Activated CD4-positive, alpha-beta memory T cell treated with anti-CD3 and anti-CD28 coated beads, Interleukin-2, amount 10 ng/mL, durations not matched to agents 7 days and 5 days (primary cell): Measurements from ENCODE around the gene LHX1. TPM values are rescaled to one million over a fixed set of nuclear protein-coding genes. Genes with fewer than 3 reads are reported as not detected.

ENCODE experiments used
- CTCF ChIA-PET: fragments of 350-600 bp; sonication (Branson Sonifier 250); formaldehyde crosslinking; loops from one replicate; lab custom pipeline; 2021; ENCODE audit warnings: antibody characterized with exemption, inconsistent platforms; lab: Charles Lee
- POLR2A ChIA-PET: fragments of 350-600 bp; sonication (Branson Sonifier 250); formaldehyde crosslinking; loops from one replicate; lab custom pipeline; 2021; ENCODE audit warnings: antibody characterized with exemption; lab: Charles Lee
- DNase-seq: peaks from one replicate; pipeline ENCODE4 v3.0.0-alpha.2; 2020
- H3K27ac Mint-ChIP-seq: one replicate; pipeline ENCODE4 v1.8.0; 2021; ENCODE audit warnings: mild to moderate bottlenecking, mixed read lengths
- H3K27me3 Mint-ChIP-seq: one replicate; pipeline ENCODE4 v1.8.0; 2021; ENCODE audit warnings: mixed read lengths
- H3K36me3 Mint-ChIP-seq: one replicate; pipeline ENCODE4 v1.8.0; 2021; ENCODE audit warnings: low read depth, mixed read lengths
- H3K4me1 Mint-ChIP-seq: one replicate; pipeline ENCODE4 v1.8.0; 2021; ENCODE audit warnings: mixed read lengths
- H3K4me3 Mint-ChIP-seq: one replicate; pipeline ENCODE4 v1.8.0; 2021; ENCODE audit warnings: mild to moderate bottlenecking, mixed read lengths
- H3K9me3 Mint-ChIP-seq: one replicate; pipeline ENCODE4 v1.8.0; 2021; ENCODE audit warnings: mixed read lengths
- total RNA-seq, 2 experiments: library from RNA; stranded (reverse); gene quantifications; one replicate each; pipeline ENCODE4 v1.2.3, GENCODE V29; 2021

LHX1 gene
- total RNA-seq, 2 experiments from 2014 or later, result 0.18 TPM

DNA sequence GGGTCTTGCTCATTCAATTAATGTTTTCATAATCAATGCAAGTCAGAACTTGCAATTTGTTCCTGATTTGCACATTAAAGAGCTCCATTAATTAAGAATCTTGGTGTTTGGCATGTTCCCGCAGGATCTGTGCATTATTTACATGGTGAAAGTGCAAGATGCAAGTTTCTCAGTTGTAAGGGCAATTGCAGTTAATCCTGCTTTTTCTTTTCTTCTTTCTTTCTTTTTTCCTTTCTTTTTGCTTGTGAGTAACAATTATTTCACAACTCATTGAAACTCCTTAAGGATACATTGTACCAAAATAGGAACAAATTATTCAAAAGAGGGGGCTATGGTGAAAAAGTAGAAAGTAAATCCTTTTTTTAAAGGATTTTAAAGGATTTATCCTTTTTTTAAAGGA, 35.6 kb downstream of the LHX1 start:
- POLR2A ChIA-PET, result no interaction called here
- Mint-ChIP-seq H3K27me3 (no peaks in the 10 kb centered on the region), H3K27ac (no peak overlapping the region), H3K4me1 (peaks cover 15% of the 10 kb centered on the region), H3K4me3 (no peak overlapping the region), H3K9me3 (no peaks in the 10 kb centered on the region), H3K36me3 (peaks cover 33% of the 10 kb centered on the region)
- CTCF ChIA-PET, result interaction anchor here (1.3 kb wide), 1 partner anchor 347 kb away, joined by 3 read pairs; no protein-coding TSS in a partner anchor
- DNase-seq, result no peak

- peaks cover 17% of the 10 kb centered on the region for H3K36me3 Mint-ChIP-seq
- POLR2A ChIA-PET, result interaction anchor here (1.2 kb wide), 1 partner anchor 10 kb away, joined by 3 read pairs; no protein-coding TSS in a partner anchor
- no peaks in the 10 kb centered on the region for H3K9me3 Mint-ChIP-seq
- CTCF ChIA-PET, result no interaction called here
- no peaks in the 10 kb centered on the region for H3K27me3 Mint-ChIP-seq
- no peak overlapping the region for H3K4me3 Mint-ChIP-seq
- H3K27ac Mint-ChIP-seq, result no peak overlapping the region
- no peak for DNase-seq
- H3K4me1 Mint-ChIP-seq, result peaks cover 6% of the 10 kb centered on the region
Measured at GRCh38 chr17:36975922-36976515, 38.7 kb downstream of the LHX1 start.

- no peaks in the 10 kb centered on the region for H3K9me3 Mint-ChIP-seq
- no peak for DNase-seq
- H3K4me3 Mint-ChIP-seq, result no peak overlapping the region
- ChIA-PET CTCF (no interaction called here), POLR2A (interaction anchor here (1.2 kb wide), 1 partner anchor 9 kb away, joined by 3 read pairs; no protein-coding TSS in a partner anchor)
- no peaks in the 10 kb centered on the region for H3K27me3 Mint-ChIP-seq
- H3K27ac Mint-ChIP-seq, result no peak overlapping the region
- peaks cover 8% of the 10 kb centered on the region for H3K4me1 Mint-ChIP-seq
- peaks cover 18% of the 10 kb centered on the region for H3K36me3 Mint-ChIP-seq
Measured at GRCh38 chr17:36977066-36977465, 39.8 kb downstream of the LHX1 start.

- CTCF ChIA-PET, result no interaction called here
- no peak for DNase-seq
- Mint-ChIP-seq H3K4me3 (no peak overlapping the region), H3K36me3 (peaks cover 18% of the 10 kb centered on the region), H3K4me1 (peaks cover 8% of the 10 kb centered on the region), H3K27ac (no peak overlapping the region), H3K27me3 (no peaks in the 10 kb centered on the region), H3K9me3 (no peaks in the 10 kb centered on the region)
- POLR2A ChIA-PET, result no interaction called here
Measured at GRCh38 chr17:36977568-36977967, 40.3 kb downstream of the LHX1 start.

GRCh38 chr17:36978810-36979564, 41.7 kb downstream of the LHX1 start:
- ChIA-PET CTCF (no interaction called here), POLR2A (interaction anchor here (0.9 kb wide), 1 partner anchor 10 kb away, joined by 3 read pairs; no protein-coding TSS in a partner anchor)
- H3K27me3 Mint-ChIP-seq, result no peaks in the 10 kb centered on the region
- no peak overlapping the region for H3K27ac Mint-ChIP-seq
- H3K9me3 Mint-ChIP-seq, result no peaks in the 10 kb centered on the region
- H3K4me3 Mint-ChIP-seq, result no peak overlapping the region
- peaks cover 8% of the 10 kb centered on the region for H3K4me1 Mint-ChIP-seq
- no peak for DNase-seq
- H3K36me3 Mint-ChIP-seq, result peaks cover 17% of the 10 kb centered on the region

GRCh38 chr17:36979565-36979941, 42.3 kb downstream of the LHX1 start:
- H3K9me3 Mint-ChIP-seq, result no peaks in the 10 kb centered on the region
- no peak overlapping the region for H3K4me3 Mint-ChIP-seq
- CTCF ChIA-PET, result no interaction called here
- POLR2A ChIA-PET, result interaction anchor here (0.9 kb wide), 1 partner anchor 9 kb away, joined by 3 read pairs; no protein-coding TSS in a partner anchor
- H3K27ac Mint-ChIP-seq, result no peak overlapping the region
- H3K4me1 Mint-ChIP-seq, result peaks cover 8% of the 10 kb centered on the region
- H3K27me3 Mint-ChIP-seq, result no peaks in the 10 kb centered on the region
- DNase-seq, result no peak
- peaks cover 21% of the 10 kb centered on the region for H3K36me3 Mint-ChIP-seq

DNA sequence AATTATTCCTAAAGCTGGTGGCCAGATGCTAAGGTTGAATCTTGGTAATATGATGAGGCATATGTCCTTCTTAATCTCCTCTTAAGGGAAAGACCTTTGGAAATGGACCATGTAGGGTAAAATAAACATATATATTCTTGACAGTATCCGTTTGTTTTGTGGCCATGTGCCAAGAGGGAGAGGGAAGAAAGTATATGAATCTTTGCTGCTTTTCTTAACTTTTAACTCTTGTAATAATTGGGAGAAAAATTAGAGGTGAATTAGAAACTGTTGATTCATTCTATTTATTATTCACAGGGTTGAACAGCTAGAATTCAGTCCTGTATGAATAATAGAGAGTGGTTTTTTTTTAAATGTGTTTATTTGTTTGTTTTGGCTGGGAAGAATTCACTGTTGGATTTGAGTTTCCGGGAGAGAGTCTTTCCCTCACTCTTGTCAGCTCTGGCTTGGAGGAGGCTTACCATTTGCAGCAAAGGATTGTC, 43.0 kb downstream of the LHX1 start:
- peaks cover 8% of the 10 kb centered on the region for H3K4me1 Mint-ChIP-seq
- no peak for DNase-seq
- H3K9me3 Mint-ChIP-seq, result no peaks in the 10 kb centered on the region
- H3K27ac Mint-ChIP-seq, result no peak overlapping the region
- no peak overlapping the region for H3K4me3 Mint-ChIP-seq
- no peaks in the 10 kb centered on the region for H3K27me3 Mint-ChIP-seq
- ChIA-PET CTCF (interaction anchor here (0.7 to 1.4 kb wide), 2 partner anchors 259 to 424 kb away, joined by 3 to 7 read pairs; no protein-coding TSS in a partner anchor), POLR2A (interaction anchor here (0.9 kb wide), 1 partner anchor 8 kb away, joined by 3 read pairs; no protein-coding TSS in a partner anchor)
- peaks cover 19% of the 10 kb centered on the region for H3K36me3 Mint-ChIP-seq

DNA sequence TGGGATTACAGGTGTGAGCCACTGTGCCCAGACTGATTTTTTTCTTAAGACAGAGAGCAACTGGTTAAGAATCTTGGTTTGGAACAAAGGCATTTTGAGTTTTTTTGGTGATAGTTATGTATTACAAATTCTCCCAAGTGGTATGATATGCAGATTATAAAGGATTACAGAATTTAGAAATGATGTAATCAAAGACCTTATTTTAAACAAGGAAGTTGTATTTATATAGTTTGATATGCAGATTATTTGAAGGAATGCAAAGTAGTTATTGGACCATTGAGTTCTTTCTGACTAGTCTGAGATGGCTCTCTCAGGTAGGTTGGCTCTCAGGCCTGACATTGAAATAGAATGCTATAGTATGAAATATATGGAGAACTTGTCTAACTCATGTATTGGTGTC, 46.3 kb downstream of the LHX1 start:
- CTCF ChIA-PET, result no interaction called here
- no peak overlapping the region for H3K4me3 Mint-ChIP-seq
- H3K27ac Mint-ChIP-seq, result no peak overlapping the region
- H3K36me3 Mint-ChIP-seq, result peaks cover 37% of the 10 kb centered on the region
- H3K27me3 Mint-ChIP-seq, result no peaks in the 10 kb centered on the region
- peaks cover 3% of the 10 kb centered on the region for H3K4me1 Mint-ChIP-seq
- DNase-seq, result no peak
- H3K9me3 Mint-ChIP-seq, result no peaks in the 10 kb centered on the region
- POLR2A ChIA-PET, result no interaction called here

GRCh38 chr17:36989173-36989572, 51.9 kb downstream of the LHX1 start:
- Mint-ChIP-seq H3K27ac (no peak overlapping the region), H3K36me3 (peaks cover 52% of the 10 kb centered on the region), H3K27me3 (no peaks in the 10 kb centered on the region), H3K4me1 (no peaks in the 10 kb centered on the region), H3K4me3 (no peak overlapping the region), H3K9me3 (no peaks in the 10 kb centered on the region)
- DNase-seq, result no peak
- ChIA-PET CTCF (no interaction called here), POLR2A (interaction anchor here (1.0 kb wide), 1 partner anchor 9 kb away, joined by 3 read pairs; no protein-coding TSS in a partner anchor)

DNA sequence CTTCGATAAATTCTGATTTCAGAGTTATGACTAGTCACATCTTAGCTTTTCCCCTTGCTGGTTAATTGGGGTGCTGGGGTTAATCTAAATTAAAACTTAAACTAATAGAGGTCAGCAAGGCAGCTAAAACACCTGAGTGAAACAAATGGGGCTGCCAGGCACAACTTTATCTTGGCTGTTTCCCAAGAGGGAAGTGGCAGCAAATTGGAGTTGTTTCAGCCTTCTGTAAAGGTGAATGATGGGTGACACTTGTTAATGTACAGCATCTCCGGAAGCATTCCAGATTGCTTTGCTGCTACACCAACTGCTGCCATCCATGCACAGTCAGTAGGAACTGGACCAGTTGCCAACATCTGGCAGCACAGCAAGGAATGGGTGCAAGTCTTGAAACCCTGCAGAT, 55.4 kb downstream of the LHX1 start:
- ChIA-PET POLR2A (no interaction called here), CTCF (no interaction called here)

DNA sequence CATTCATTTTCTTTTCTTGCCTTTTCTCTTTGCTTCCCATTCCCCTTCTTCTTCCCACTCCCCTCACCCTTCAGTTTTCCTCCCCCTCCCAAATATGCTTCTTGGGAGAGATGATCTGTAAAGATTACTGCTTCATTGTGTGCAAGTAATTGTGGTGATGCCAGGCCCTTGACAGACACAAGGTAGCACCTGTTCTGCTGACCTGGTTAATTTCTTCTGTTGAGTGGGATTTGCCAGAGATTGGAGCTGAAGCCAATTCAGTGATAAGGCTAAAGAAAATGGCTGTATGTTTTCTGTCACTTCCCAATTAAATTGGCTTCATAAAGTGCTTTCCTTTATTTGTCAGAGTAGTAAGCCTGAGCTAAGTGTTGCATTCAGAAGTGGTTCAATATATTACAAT, 56.0 kb downstream of the LHX1 start:
- no peaks in the 10 kb centered on the region for H3K9me3 Mint-ChIP-seq
- H3K36me3 Mint-ChIP-seq, result peaks cover 69% of the 10 kb centered on the region
- no peak overlapping the region for H3K4me3 Mint-ChIP-seq
- no peaks in the 10 kb centered on the region for H3K4me1 Mint-ChIP-seq
- ChIA-PET CTCF (interaction anchor here (1.3 kb wide), 1 partner anchor 54 kb away, joined by 7 read pairs; no protein-coding TSS in a partner anchor), POLR2A (no interaction called here)
- DNase-seq, result no peak
- no peak overlapping the region for H3K27ac Mint-ChIP-seq
- no peaks in the 10 kb centered on the region for H3K27me3 Mint-ChIP-seq

More for the DNA sequence above, 55.4 kb downstream of the LHX1 start:
- no peaks in the 10 kb centered on the region for H3K27me3 Mint-ChIP-seq
- H3K27ac Mint-ChIP-seq, result no peak overlapping the region
- no peaks in the 10 kb centered on the region for H3K9me3 Mint-ChIP-seq
- H3K36me3 Mint-ChIP-seq, result peaks cover 65% of the 10 kb centered on the region
- no peaks in the 10 kb centered on the region for H3K4me1 Mint-ChIP-seq
- DNase-seq, result no peak
- no peak overlapping the region for H3K4me3 Mint-ChIP-seq
